K562 treated with DMSO at 1 percent for 24 hours (cell line): ENCODE data around the gene NHERF1. TPM values are rescaled to one million over a fixed set of nuclear protein-coding genes. Genes with fewer than 3 reads are reported as not detected.

Experiments used
- total RNA-seq: library from RNA; unstranded; fragments of 300-600 nt; gene quantifications from 2 replicates; pipeline ENCODE4 v1.2.3, GENCODE V29; 2022; ENCODE audit warnings: low read depth; ENCODE audit not compliant: insufficient read depth

Gene NHERF1
- total RNA-seq: 78.6 and 82.7 TPM in 2 replicates

DNA sequence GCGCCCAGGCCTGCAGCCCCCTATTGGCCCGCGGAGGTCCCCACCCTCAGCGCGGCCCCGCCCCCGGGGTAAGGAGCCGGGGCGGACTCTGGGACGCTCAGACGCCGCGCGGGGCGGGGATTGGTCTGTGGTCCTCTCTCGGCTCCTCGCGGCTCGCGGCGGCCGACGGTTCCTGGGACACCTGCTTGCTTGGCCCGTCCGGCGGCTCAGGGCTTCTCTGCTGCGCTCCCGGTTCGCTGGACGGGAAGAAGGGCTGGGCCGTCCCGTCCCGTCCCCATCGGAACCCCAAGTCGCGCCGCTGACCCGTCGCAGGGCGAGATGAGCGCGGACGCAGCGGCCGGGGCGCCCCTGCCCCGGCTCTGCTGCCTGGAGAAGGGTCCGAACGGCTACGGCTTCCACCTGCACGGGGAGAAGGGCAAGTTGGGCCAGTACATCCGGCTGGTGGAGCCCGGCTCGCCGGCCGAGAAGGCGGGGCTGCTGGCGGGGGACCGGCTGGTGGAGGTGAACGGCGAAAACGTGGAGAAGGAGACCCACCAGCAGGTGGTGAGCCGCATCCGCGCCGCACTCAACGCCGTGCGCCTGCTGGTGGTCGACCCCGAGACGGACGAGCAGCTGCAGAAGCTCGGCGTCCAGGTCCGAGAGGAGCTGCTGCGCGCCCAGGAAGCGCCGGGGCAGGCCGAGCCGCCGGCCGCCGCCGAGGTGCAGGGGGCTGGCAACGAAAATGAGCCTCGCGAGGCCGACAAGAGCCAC lies at the start of gene NHERF1:
TSS of gene NHERF1 (plus strand) at position 100 of the 750 bp plus-strand sequence. CDS start at position 319, 219 bp downstream.

DNA sequence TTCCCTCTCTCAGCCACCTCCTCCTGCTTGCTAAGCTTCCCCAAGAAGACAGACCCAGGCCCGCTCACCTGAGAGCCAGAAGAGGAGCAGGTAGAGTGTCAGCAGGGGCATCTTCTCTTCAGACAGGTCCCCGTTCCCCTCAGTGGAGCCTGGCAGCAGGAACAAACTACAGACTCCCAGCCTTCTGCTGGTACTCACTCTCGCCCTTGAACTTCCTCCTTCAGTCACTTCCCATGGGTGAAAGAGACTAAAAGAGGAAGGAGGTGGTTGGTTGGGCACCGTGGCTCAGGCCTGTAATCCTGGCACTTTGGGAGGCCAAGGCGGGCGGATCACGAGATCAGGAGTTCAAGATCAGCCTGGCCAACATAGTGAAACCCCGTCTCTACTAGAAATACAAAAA lies 35.7 kb upstream of the NHERF1 start, which contains the start of gene CD300LF:
TSS of gene CD300LF (minus strand) at position 168 of the 400 bp plus-strand sequence. CDS start at position 111, 57 bp downstream.

DNA sequence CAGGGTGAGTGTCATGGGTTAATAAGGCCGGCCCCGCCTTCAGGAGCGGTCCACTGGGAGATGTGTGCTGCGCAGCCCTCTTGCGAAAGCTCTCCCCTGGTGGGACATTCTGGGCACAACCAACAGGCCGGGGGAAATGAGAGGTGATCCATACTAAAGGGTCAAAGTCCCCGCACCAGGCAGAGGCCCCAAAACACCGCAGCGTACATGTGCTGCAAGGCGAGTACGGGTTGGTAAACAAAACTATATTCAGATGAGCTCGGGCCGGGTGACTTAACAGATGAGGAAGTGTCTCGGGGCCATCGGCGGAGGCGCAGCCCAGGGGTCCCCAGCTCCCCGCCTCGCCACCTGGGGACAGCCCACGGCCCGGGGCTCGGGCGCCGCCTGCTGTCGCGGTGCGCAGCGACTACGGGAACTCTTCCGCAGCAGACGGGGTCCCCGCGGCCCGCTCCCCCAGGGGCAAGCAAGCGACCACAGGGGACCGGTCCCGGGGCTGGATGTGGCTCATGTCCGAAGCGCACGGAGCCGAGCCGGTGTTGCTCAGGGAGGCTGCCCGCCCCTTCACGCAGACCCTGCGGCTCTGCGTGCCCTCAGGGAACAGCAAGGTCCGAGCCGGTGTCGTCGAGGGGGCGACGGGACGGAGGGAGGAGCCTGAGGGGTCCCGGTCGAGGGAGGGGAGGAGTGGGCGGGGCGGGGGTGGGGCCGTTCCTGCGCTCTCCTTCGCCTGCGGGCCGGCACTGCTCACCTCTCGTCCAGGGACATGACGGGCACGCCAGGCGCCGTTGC lies 11.7 kb upstream of the NHERF1 start, which contains the start of gene RAB37:
TSS of gene RAB37 (plus strand) at position 744 of the 786 bp plus-strand sequence. CDS start at position 761, 17 bp downstream.

DNA sequence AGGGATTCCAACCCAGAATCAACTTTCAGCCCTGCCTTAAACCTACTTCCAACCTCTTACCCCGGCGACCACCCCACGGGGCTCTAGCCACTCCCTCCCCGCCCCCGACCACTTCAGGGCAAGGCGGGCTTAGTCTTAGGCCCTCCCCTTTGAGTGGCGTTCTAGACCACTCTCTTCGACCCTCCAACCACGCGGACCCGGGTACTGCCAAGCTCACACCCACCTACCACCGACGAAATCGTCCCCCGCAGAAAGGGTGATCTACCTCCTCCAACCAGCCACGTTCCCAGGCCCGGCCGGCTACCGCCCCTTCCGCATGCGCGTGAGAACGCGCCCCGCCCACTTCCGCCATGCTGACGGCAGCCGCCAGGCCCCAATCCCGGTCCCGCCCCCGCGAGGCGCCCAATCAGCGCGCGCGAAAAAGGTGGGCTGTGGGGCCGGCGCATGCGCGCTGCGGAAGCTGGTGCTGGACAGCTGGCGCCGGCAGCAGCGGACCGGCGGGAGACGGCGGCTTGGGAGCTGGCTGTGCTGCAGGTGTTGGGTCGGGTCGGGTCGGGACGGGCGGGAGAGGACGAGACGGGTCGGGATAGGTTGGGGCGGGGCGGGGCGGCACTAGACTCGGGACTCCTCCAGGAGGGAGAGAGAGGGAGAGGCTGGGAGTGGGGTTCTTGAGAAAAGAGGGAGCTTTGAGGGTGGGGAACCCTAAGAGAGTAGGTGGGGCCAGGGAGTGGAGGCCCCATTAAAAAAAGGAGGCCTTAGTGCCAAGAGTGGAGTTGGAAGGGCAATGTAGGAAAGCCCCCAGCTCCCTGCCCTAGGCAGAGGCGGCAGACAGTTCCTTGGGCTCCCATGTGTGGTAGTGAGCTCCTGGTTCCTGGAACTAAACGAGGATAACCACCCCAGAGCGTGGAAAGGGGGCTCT lies 27.9 kb downstream of the NHERF1 start, which contains the start of gene NAT9:
TSS of gene NAT9 (minus strand) at position 302 of the 919 bp plus-strand sequence. CDS start 647 bp downstream, outside the sequence.

Other genes with a start within 250 kb of the NHERF1 start
- not detected in 2 replicates for gene CD300LB, start 217.2 kb upstream of the NHERF1 start, total RNA-seq
- not detected in 2 replicates for gene CD300C, start 202.5 kb upstream of the NHERF1 start, total RNA-seq
- not detected in 2 replicates for gene CD300H, start 181.1 kb upstream of the NHERF1 start, total RNA-seq
- gene CD300LD, start 156.3 kb upstream of the NHERF1 start, total RNA-seq: not detected in 2 replicates
- gene CD300E, start 124.9 kb upstream of the NHERF1 start, total RNA-seq: not detected in 2 replicates
- gene CD300LF, start 35.7 kb upstream of the NHERF1 start, total RNA-seq: not detected in 2 replicates
- gene RAB37, start 11.4 kb upstream of the NHERF1 start, total RNA-seq: not detected in 2 replicates
- gene NAT9, start 27.7 kb downstream of the NHERF1 start, total RNA-seq: 27.3 and 36.5 TPM in 2 replicates
- 0.37 and 1.00 TPM in 2 replicates for gene GRIN2C, start 111.3 kb downstream of the NHERF1 start, total RNA-seq
- 93.4 and 101 TPM in 2 replicates for gene FDXR, start 124.4 kb downstream of the NHERF1 start, total RNA-seq
- 0.13 and 0.63 TPM in 2 replicates for gene FADS6, start 145.0 kb downstream of the NHERF1 start, total RNA-seq
- gene USH1G, start 174.6 kb downstream of the NHERF1 start, total RNA-seq: 1.6 and 2.0 TPM in 2 replicates
- gene OTOP2, start 175.6 kb downstream of the NHERF1 start, total RNA-seq: 0.58 TPM in 1 of 2 replicates, not detected in the other
- gene OTOP3, start 187.3 kb downstream of the NHERF1 start, total RNA-seq: not detected in 2 replicates
- gene HID1, start 224.1 kb downstream of the NHERF1 start, total RNA-seq: 3.9 and 4.7 TPM in 2 replicates
- 17.4 and 19.2 TPM in 2 replicates for gene CDR2L, start 239.0 kb downstream of the NHERF1 start, total RNA-seq